HAP-1 (cell line): ENCODE data around the gene NAA16.
A peak's percentile ranks its signal among the peaks of the same experiment; 100 is the strongest.
"Not testable (repeated sequence)": the region's sequence is repeated elsewhere in the genome, so short reads cannot be mapped to it uniquely, and the experiment has no call there.

Source experiments
- DNase-seq, 2 experiments: peaks; one replicate each; pipeline ENCODE4 v3.0.0-alpha.2; 2016 to 2020; ENCODE audit warnings: low spot score in 2 of 2
- H3K27me3 ChIP-seq: fragments of 250-450 bp; sonication (Bioruptor Pico); 2 replicates; pipeline ENCODE4 v1.5.1; 2020; ENCODE audit warnings: low read depth, mild to moderate bottlenecking, moderate library complexity
- H3K36me3 ChIP-seq: fragments of 250-450 bp; sonication (Bioruptor Pico); replicated peaks from 2 replicates; pipeline ENCODE4 v1.5.1; 2020; ENCODE audit warnings: mild to moderate bottlenecking
- H3K4me1 ChIP-seq: fragments of 250-450 bp; sonication (Bioruptor Pico); 2 replicates; pipeline ENCODE4 v1.5.1; 2020; ENCODE audit warnings: mild to moderate bottlenecking
- H3K4me3 ChIP-seq: fragments of 250-450 bp; sonication (Bioruptor Pico); 2 replicates; pipeline ENCODE4 v1.5.1; 2020; ENCODE audit warnings: mild to moderate bottlenecking, moderate library complexity
- H3K9me3 ChIP-seq: fragments of 250-450 bp; sonication (Bioruptor Pico); 2 replicates; pipeline ENCODE4 v1.5.1; 2020; ENCODE audit warnings: mild to moderate bottlenecking, moderate library complexity
- in situ Hi-C: fragments of 300-500 bp; cut with MboI; formaldehyde crosslinking; loops from 3 replicates; pipeline ENCODE4 v1.14.3; 2020; ENCODE audit warnings: low sequenced_read_pairs, inconsistent platforms, mixed read lengths

The NAA16 gene

GRCh38 chr13:41411522-41411921 is 100.5 kb downstream of the NAA16 start:
- Histone ChIP-seq H3K36me3 (no peaks in the 10 kb centered on the region), H3K4me1 (no peaks in the 10 kb centered on the region), H3K9me3 (no peaks in the 10 kb centered on the region), H3K4me3 (no peak overlapping the region), H3K27me3 (no peaks in the 10 kb centered on the region)
- DNase-seq: peak; percentile 17 to 33
- in situ Hi-C loops: no loop called here

GRCh38 chr13:41413872-41414271 is 102.8 kb downstream of the NAA16 start:
- in situ Hi-C loops: no loop called here
- no peaks in the 10 kb centered on the region for H3K9me3 ChIP-seq

GRCh38 chr13:41416276-41416675 is 105.2 kb downstream of the NAA16 start:
- no peaks in the 10 kb centered on the region for H3K36me3 ChIP-seq
- no peaks in the 10 kb centered on the region; the same call in 1 of the 2 replicates for H3K27me3 ChIP-seq
- no peaks in the 10 kb centered on the region for H3K4me1 ChIP-seq
- in situ Hi-C loops: no loop called here
- DNase-seq: no peak
- no peaks in the 10 kb centered on the region for H3K9me3 ChIP-seq
- H3K4me3 ChIP-seq: no peak overlapping the region

More at GRCh38 chr13:41413872-41414271, 102.8 kb downstream of the NAA16 start:
- Histone ChIP-seq H3K4me1 (no peaks in the 10 kb centered on the region), H3K36me3 (no peaks in the 10 kb centered on the region), H3K4me3 (no peak overlapping the region), H3K27me3 (no peaks in the 10 kb centered on the region)
- DNase-seq: no peak

- in situ Hi-C loops: no loop called here
- Histone ChIP-seq H3K4me3 (no peak overlapping the region), H3K27me3 (no peaks in the 10 kb centered on the region; the same call in 1 of the 2 replicates), H3K9me3 (no peaks in the 10 kb centered on the region), H3K36me3 (no peaks in the 10 kb centered on the region), H3K4me1 (no peaks in the 10 kb centered on the region)
- no peak for DNase-seq
These were observed 107.0 kb downstream of the NAA16 start for GRCh38 chr13:41418027-41418426.

GRCh38 chr13:41418731-41419130 is 107.7 kb downstream of the NAA16 start:
- no peaks in the 10 kb centered on the region; the same call in 1 of the 2 replicates for H3K27me3 ChIP-seq
- in situ Hi-C loops: no loop called here
- H3K9me3 ChIP-seq: no peaks in the 10 kb centered on the region
- H3K36me3 ChIP-seq: no peaks in the 10 kb centered on the region
- H3K4me3 ChIP-seq: no peak overlapping the region
- no peak for DNase-seq
- no peaks in the 10 kb centered on the region for H3K4me1 ChIP-seq

- in situ Hi-C loops: no loop called here
- no peaks in the 10 kb centered on the region; the same call in 1 of the 2 replicates for H3K27me3 ChIP-seq
- no peaks in the 10 kb centered on the region for H3K36me3 ChIP-seq
- no peaks in the 10 kb centered on the region for H3K4me1 ChIP-seq
- H3K9me3 ChIP-seq: no peaks in the 10 kb centered on the region
- H3K4me3 ChIP-seq: no peak overlapping the region
- DNase-seq: no peak
These were observed 108.1 kb downstream of the NAA16 start for GRCh38 chr13:41419206-41419605.

- H3K4me3 ChIP-seq: no peak overlapping the region
These were observed 109.1 kb downstream of the NAA16 start for GRCh38 chr13:41420146-41420545.

GRCh38 chr13:41421330-41421729 is 110.3 kb downstream of the NAA16 start:
- DNase-seq, H3K9me3 ChIP-seq, H3K36me3 ChIP-seq, H3K4me3 ChIP-seq, in situ Hi-C loops, H3K27me3 ChIP-seq, H3K4me1 ChIP-seq: not testable (repeated sequence)

More at GRCh38 chr13:41420146-41420545, 109.1 kb downstream of the NAA16 start:
- Histone ChIP-seq H3K27me3 (no peaks in the 10 kb centered on the region; the same call in 1 of the 2 replicates), H3K4me1 (no peaks in the 10 kb centered on the region), H3K9me3 (no peaks in the 10 kb centered on the region), H3K36me3 (no peaks in the 10 kb centered on the region)
- in situ Hi-C loops: no loop called here
- no peak for DNase-seq

GRCh38 chr13:41421983-41422382 is 110.9 kb downstream of the NAA16 start:
- H3K9me3 ChIP-seq, H3K36me3 ChIP-seq, in situ Hi-C loops, H3K4me1 ChIP-seq, H3K4me3 ChIP-seq, H3K27me3 ChIP-seq: not testable (repeated sequence)
- peak in 1 of 2 experiments; percentile 29 for DNase-seq

GRCh38 chr13:41423259-41423658 is 112.2 kb downstream of the NAA16 start:
- H3K4me3 ChIP-seq, DNase-seq, H3K4me1 ChIP-seq, in situ Hi-C loops, H3K36me3 ChIP-seq, H3K9me3 ChIP-seq, H3K27me3 ChIP-seq: not testable (repeated sequence)

GRCh38 chr13:41424675-41425074 is 113.6 kb downstream of the NAA16 start:
- H3K27me3 ChIP-seq, H3K9me3 ChIP-seq, H3K4me1 ChIP-seq, in situ Hi-C loops, DNase-seq, H3K36me3 ChIP-seq, H3K4me3 ChIP-seq: not testable (repeated sequence)

- Histone ChIP-seq H3K4me1 (no peaks in the 10 kb centered on the region), H3K36me3 (no peaks in the 10 kb centered on the region), H3K27me3 (no peaks in the 10 kb centered on the region), H3K9me3 (no peaks in the 10 kb centered on the region), H3K4me3 (no peak overlapping the region)
- no peak for DNase-seq
- in situ Hi-C loops: no loop called here
These were observed 115.0 kb downstream of the NAA16 start for GRCh38 chr13:41426047-41426446.
